Measurements from ENCODE around the gene ZNF366. TPM values are rescaled to one million over a fixed set of nuclear protein-coding genes. Genes with fewer than 3 reads are reported as not detected.

The ZNF366 gene
- total RNA-seq, 1 donor from 2014 or later, result 3.2 TPM

DNA sequence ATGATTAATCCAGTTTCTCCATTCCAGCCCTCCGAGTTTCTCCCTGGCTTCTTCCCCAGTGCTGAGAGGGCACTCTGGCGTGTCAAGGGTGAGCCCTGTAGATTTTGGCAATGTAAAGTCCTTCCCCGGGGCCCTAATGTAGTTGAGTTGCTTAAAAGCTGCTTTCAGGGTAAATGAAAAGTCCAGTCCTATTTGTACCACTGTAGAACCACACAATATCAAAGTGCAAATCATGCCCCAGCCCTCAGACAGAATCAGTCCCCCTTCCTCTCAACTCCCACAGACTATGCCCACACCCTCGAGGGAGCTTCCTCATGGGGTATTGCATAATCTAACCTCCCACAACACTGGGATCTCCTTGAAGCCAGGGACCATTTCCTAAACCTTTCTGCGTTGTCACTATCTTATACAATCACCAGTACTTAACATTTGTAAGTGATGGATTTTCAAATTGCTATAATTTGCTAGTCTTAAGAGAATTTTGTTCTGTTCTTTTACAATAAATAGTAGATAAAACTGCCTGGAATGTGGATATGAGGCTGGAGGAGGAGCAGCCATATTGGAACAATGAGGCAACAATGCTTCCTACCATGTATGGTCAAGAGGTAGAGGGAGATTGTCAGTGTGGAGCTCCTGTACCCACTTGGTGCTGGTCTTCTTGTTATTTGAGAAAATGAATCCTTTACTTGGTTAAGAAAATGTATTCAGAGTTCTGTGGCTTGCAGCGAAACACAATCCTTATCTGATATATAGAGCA, 34.4 kb downstream of the ZNF366 start:
- Histone ChIP-seq H3K4me1 (peaks cover 17% of the 10 kb centered on the region), H3K4me3 (no peak overlapping the region), H3K27ac (peak overlapping the region; percentile 11), H3K9me3 (no peaks in the 10 kb centered on the region), H3K36me3 (no peaks in the 10 kb centered on the region), H3K27me3 (no peaks in the 10 kb centered on the region)
- DNase-seq (ENCODE audit: extremely low spot score in 2 of 2), result peak in 1 of 2 donors; percentile 75
- no peak for TF ChIP-seq POLR2A (IDR thresholded peaks at IDR 0.05)
- TF ChIP-seq POLR2AphosphoS5 (IDR thresholded peaks at IDR 0.05; ENCODE audit: insufficient read depth in 1 of 2, low read depth in 1 of 2), result no peak
- TF ChIP-seq, protein P1, sequence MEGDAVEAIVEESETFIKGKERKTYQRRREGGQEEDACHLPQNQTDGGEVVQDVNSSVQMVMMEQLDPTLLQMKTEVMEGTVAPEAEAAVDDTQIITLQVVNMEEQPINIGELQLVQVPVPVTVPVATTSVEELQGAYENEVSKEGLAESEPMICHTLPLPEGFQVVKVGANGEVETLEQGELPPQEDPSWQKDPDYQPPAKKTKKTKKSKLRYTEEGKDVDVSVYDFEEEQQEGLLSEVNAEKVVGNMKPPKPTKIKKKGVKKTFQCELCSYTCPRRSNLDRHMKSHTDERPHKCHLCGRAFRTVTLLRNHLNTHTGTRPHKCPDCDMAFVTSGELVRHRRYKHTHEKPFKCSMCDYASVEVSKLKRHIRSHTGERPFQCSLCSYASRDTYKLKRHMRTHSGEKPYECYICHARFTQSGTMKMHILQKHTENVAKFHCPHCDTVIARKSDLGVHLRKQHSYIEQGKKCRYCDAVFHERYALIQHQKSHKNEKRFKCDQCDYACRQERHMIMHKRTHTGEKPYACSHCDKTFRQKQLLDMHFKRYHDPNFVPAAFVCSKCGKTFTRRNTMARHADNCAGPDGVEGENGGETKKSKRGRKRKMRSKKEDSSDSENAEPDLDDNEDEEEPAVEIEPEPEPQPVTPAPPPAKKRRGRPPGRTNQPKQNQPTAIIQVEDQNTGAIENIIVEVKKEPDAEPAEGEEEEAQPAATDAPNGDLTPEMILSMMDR (IDR thresholded peaks at IDR 0.05), result no peak
- intact Hi-C loops (cut with DNase I), result no loop called here

DNA sequence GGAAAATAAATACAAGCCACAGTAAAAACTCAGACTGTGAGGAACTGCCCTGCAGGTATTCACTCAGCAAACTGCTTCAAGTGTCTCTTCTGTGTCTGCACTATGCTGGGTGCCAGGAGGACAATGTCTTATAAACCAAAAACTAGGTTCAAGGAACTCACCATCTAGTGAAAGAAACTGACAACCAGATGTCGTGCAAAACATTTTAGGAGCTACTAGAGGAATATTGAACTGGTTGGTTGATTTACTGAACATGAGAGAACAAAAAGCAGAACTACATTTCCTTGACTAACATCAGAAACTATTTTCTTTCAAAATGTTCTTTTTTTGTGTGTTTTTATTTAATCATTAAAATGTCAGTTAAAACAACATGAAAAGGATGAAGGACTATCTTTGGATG, 35.2 kb downstream of the ZNF366 start:
- Histone ChIP-seq H3K9me3 (no peaks in the 10 kb centered on the region), H3K36me3 (no peaks in the 10 kb centered on the region), H3K4me3 (no peak overlapping the region), H3K4me1 (peaks cover 17% of the 10 kb centered on the region), H3K27ac (no peak overlapping the region), H3K27me3 (no peaks in the 10 kb centered on the region)
- DNase-seq (ENCODE audit: extremely low spot score in 2 of 2), result peak in 1 of 2 donors; percentile 37
- intact Hi-C loops (cut with DNase I), result no loop called here
- TF ChIP-seq POLR2A (IDR thresholded peaks at IDR 0.05), result no peak
- no peak for TF ChIP-seq POLR2AphosphoS5 (IDR thresholded peaks at IDR 0.05; ENCODE audit: insufficient read depth in 1 of 2, low read depth in 1 of 2)
- TF ChIP-seq, protein P1 (IDR thresholded peaks at IDR 0.05), result no peak

DNA sequence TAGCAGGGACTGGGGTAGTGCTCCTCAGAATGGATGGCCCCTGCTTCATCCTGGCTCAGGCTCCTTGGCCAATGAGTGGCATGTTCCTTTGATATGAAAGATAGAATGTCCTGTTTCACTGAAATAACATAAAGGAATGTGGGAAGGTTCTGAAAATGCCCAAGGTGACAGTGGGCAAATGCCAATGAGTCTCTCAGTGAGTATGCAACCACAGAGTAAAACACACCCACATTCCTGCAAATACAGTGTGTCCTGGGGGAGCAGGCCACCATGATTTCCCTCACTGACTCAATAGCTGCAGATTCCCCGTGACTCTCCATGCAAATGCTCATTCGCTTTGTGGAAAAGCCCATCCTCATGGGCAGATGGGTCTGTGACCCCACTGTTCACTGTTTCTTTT, 36.4 kb downstream of the ZNF366 start:
- TF ChIP-seq, protein P1 (IDR thresholded peaks at IDR 0.05), result no peak
- no peak for TF ChIP-seq POLR2AphosphoS5 (IDR thresholded peaks at IDR 0.05; ENCODE audit: insufficient read depth in 1 of 2, low read depth in 1 of 2)
- TF ChIP-seq POLR2A (IDR thresholded peaks at IDR 0.05), result no peak
- intact Hi-C loops (cut with DNase I), result no loop called here
- no peak overlapping the region for H3K4me3 ChIP-seq

DNA sequence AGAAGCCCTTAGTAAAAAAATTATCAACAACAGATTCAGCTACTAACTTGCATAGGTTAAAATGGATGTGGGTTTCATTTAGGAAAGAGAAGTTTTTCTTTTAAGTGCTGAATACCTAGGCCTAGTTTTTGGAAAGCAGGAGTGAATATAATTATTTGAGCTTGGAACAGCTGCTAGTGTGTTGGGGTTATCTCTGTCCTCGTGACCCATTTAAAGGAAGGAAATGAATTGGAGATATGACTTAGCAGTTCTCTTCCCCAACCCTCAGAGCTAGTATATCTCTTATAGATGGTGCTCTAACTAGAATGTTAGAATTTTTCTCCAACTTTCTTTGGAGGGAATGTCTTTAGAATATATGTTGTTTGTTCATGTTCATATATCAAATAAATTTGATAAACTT, 38.6 kb downstream of the ZNF366 start:
- DNase-seq (ENCODE audit: extremely low spot score in 2 of 2), result no peak
- no peaks in the 10 kb centered on the region for H3K27me3 ChIP-seq
- intact Hi-C loops (cut with DNase I), result no loop called here
- peaks cover 17% of the 10 kb centered on the region for H3K4me1 ChIP-seq
- no peaks in the 10 kb centered on the region for H3K9me3 ChIP-seq
- no peak overlapping the region for H3K27ac ChIP-seq
- TF ChIP-seq POLR2AphosphoS5 (IDR thresholded peaks at IDR 0.05; ENCODE audit: insufficient read depth in 1 of 2, low read depth in 1 of 2) (no peak), POLR2A (IDR thresholded peaks at IDR 0.05) (no peak)
- TF ChIP-seq, protein P1 (IDR thresholded peaks at IDR 0.05), result no peak
- H3K4me3 ChIP-seq, result no peak overlapping the region
- H3K36me3 ChIP-seq, result no peaks in the 10 kb centered on the region

More for the DNA sequence above, 36.4 kb downstream of the ZNF366 start:
- Histone ChIP-seq H3K4me1 (peaks cover 17% of the 10 kb centered on the region), H3K27ac (no peak overlapping the region), H3K9me3 (no peaks in the 10 kb centered on the region), H3K36me3 (no peaks in the 10 kb centered on the region), H3K27me3 (no peaks in the 10 kb centered on the region)
- DNase-seq (ENCODE audit: extremely low spot score in 2 of 2), result no peak

DNA sequence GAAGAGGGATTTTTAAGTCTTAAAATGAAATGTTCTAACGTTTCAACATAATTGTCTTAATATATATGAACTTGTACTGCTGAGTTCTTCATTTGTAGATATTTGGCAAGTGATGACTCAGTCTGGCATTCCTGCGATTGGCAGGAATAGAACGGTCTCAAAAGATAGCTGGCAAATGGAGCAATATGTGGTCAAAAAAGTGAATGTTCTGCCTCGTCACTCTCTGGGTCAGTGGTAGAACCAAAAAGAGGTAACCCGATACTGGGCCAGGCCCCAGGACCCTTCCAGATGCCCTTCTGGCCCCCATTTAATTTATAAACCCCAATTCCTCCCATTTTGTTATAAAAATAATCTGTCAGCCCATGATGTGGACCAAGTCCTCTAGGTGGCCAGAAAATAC, 39.2 kb downstream of the ZNF366 start:
- no peak overlapping the region for H3K4me3 ChIP-seq
- no peak overlapping the region for H3K27ac ChIP-seq
- DNase-seq (ENCODE audit: extremely low spot score in 2 of 2), result no peak
- H3K36me3 ChIP-seq, result no peaks in the 10 kb centered on the region
- no peak for TF ChIP-seq POLR2A (IDR thresholded peaks at IDR 0.05)
- TF ChIP-seq POLR2AphosphoS5 (IDR thresholded peaks at IDR 0.05; ENCODE audit: insufficient read depth in 1 of 2, low read depth in 1 of 2), result no peak
- TF ChIP-seq, protein P1 (IDR thresholded peaks at IDR 0.05), result no peak
- H3K27me3 ChIP-seq, result no peaks in the 10 kb centered on the region
- intact Hi-C loops (cut with DNase I), result no loop called here
- no peaks in the 10 kb centered on the region for H3K9me3 ChIP-seq
- H3K4me1 ChIP-seq, result peaks cover 22% of the 10 kb centered on the region

All from vagina (tissue), 2 donors.